ENCODE results near the gene SEMA6B. TPM values are rescaled to one million over a fixed set of nuclear protein-coding genes. Genes with fewer than 3 reads are reported as not detected.

The SEMA6B gene
- total and polyA plus RNA-seq, 12 donors = 3.1 to 59.2 (median 27.2) TPM

- H3K4me3 ChIP-seq = no peak overlapping the region
- H3K27me3 ChIP-seq = no peaks in the 10 kb centered on the region
- TF ChIP-seq CTCF (IDR thresholded peaks at IDR 0.05) = no peak
- TF ChIP-seq POLR2A (IDR thresholded peaks at IDR 0.05) = no peak
- WGBS, 4 donors = 40 to 65% (median 52%) methylated on average over 12 of the region's 12 CpGs
- no peaks in the 10 kb centered on the region for H3K36me3 ChIP-seq (replicated peaks in 1 of 2)
- intact Hi-C loops (cut with DNase I) = no loop called here
- peak in 1 of 7 donors; percentile 12 for DNase-seq
- peaks cover 0 to 4% (median 0%) of the 10 kb centered on the region in 3 donors for H3K9me3 ChIP-seq (replicated peaks in 1 of 3)
- H3K27ac ChIP-seq = peak overlapping the region in 1 of 5 donors; percentile 2
- H3K4me1 ChIP-seq (replicated peaks in 1 of 2) = peaks cover 0 to 19% of the 10 kb centered on the region in 2 donors
These were observed 18.2 kb downstream of the SEMA6B start for GRCh38 chr19:4541114-4541805.

- Histone ChIP-seq H3K4me3 (no peak within 1 kb of the TSS), H3K27ac (peak within 1 kb of the TSS in 2 of 5 donors; percentile 31 to 75), H3K36me3 (replicated peaks in 1 of 2) (no peaks in the 10 kb centered on the region), H3K9me3 (replicated peaks in 1 of 3) (peaks cover 0 to 4% (median 0%) of the 10 kb centered on the region in 3 donors), H3K4me1 (replicated peaks in 1 of 2) (peaks cover 8 to 28% of the 10 kb centered on the region in 2 donors), H3K27me3 (no peaks in the 10 kb centered on the region)
- peak in 5 of 7 donors; percentile 62 to 94 (median 74) for DNase-seq
- no peak for TF ChIP-seq POLR2A (IDR thresholded peaks at IDR 0.05)
- intact Hi-C loops (cut with DNase I) = no loop called here
- 44 to 58% (median 49%) methylated on average over 6 to 14 of the region's 14 CpGs for WGBS, 4 donors
These were observed 19.5 kb downstream of the SEMA6B start, which contains the start of gene LRG1 for GRCh38 chr19:4539693-4540581. LRG1 (minus strand) TSS chr19:4540036; CDS start chr19:4540013, 23 bp downstream.

GRCh38 chr19:4539169-4539692 is 20.3 kb downstream of the SEMA6B start:
- Histone ChIP-seq H3K4me3 (no peak overlapping the region), H3K36me3 (replicated peaks in 1 of 2) (no peaks in the 10 kb centered on the region), H3K27ac (peak overlapping the region in 2 of 5 donors; percentile 31 to 75), H3K4me1 (replicated peaks in 1 of 2) (peaks cover 11 to 30% of the 10 kb centered on the region in 2 donors), H3K27me3 (no peaks in the 10 kb centered on the region), H3K9me3 (replicated peaks in 1 of 3) (peaks cover 0 to 4% (median 0%) of the 10 kb centered on the region in 3 donors)
- intact Hi-C loops (cut with DNase I) = no loop called here
- 75 to 100% (median 82%) methylated on average over 1 to 3 of the region's 3 CpGs for WGBS, 4 donors
- DNase-seq = no peak
- TF ChIP-seq POLR2A (IDR thresholded peaks at IDR 0.05) = no peak
- TF ChIP-seq CTCF (IDR thresholded peaks at IDR 0.05) = no peak

- H3K4me1 ChIP-seq (replicated peaks in 1 of 2) = peaks cover 11 to 30% of the 10 kb centered on the region in 2 donors
- H3K27me3 ChIP-seq = no peaks in the 10 kb centered on the region
- DNase-seq = peak in 1 of 7 donors; percentile 10
- no peaks in the 10 kb centered on the region for H3K36me3 ChIP-seq (replicated peaks in 1 of 2)
- H3K9me3 ChIP-seq (replicated peaks in 1 of 3) = peaks cover 0 to 4% (median 0%) of the 10 kb centered on the region in 3 donors
- no peak overlapping the region for H3K27ac ChIP-seq
- intact Hi-C loops (cut with DNase I) = no loop called here
- 82 to 93% (median 91%) methylated on average over 6 to 13 of the region's 13 CpGs for WGBS, 4 donors
- no peak overlapping the region for H3K4me3 ChIP-seq
- TF ChIP-seq CTCF (IDR thresholded peaks at IDR 0.05) (no peak), POLR2A (IDR thresholded peaks at IDR 0.05) (no peak)
These were observed 20.9 kb downstream of the SEMA6B start for GRCh38 chr19:4538601-4538954.
